ENCODE measurements around the gene TMEM117.

TMEM117 gene

DNA sequence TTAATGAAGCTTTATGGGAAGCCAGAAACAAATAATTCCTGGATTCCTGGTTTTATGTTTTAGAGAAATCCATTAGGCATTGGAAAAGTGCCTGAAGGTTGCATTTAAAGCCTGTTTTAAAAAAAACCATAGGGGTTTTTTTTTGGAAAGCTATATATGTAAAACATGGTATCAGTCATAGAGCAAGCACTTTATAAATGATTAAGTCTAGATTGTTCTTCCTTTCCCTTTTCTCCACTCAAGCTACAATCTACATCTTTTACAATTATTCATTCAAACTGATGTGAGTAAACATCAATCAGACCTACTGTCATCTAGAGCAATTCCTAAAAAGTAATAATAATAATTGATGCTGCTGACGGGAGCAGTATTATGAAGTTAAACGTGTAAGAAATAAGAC is 500.7 kb downstream of the TMEM117 start:
- Histone ChIP-seq H3K27me3 (no peaks in the 10 kb centered on the region), H3K9me3 (no peaks in the 10 kb centered on the region), H3K4me3 (no peak overlapping the region), H3K27ac (no peak overlapping the region), H3K4me1 (no peaks in the 10 kb centered on the region), H3K36me3 (no peaks in the 10 kb centered on the region)
- TF ChIP-seq, protein P1, sequence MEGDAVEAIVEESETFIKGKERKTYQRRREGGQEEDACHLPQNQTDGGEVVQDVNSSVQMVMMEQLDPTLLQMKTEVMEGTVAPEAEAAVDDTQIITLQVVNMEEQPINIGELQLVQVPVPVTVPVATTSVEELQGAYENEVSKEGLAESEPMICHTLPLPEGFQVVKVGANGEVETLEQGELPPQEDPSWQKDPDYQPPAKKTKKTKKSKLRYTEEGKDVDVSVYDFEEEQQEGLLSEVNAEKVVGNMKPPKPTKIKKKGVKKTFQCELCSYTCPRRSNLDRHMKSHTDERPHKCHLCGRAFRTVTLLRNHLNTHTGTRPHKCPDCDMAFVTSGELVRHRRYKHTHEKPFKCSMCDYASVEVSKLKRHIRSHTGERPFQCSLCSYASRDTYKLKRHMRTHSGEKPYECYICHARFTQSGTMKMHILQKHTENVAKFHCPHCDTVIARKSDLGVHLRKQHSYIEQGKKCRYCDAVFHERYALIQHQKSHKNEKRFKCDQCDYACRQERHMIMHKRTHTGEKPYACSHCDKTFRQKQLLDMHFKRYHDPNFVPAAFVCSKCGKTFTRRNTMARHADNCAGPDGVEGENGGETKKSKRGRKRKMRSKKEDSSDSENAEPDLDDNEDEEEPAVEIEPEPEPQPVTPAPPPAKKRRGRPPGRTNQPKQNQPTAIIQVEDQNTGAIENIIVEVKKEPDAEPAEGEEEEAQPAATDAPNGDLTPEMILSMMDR (IDR thresholded peaks at IDR 0.05) = no peak
- intact Hi-C loops (cut with DNase I; ENCODE audit: low total_unique reads) = no loop called here
- no peak for DNase-seq

DNA sequence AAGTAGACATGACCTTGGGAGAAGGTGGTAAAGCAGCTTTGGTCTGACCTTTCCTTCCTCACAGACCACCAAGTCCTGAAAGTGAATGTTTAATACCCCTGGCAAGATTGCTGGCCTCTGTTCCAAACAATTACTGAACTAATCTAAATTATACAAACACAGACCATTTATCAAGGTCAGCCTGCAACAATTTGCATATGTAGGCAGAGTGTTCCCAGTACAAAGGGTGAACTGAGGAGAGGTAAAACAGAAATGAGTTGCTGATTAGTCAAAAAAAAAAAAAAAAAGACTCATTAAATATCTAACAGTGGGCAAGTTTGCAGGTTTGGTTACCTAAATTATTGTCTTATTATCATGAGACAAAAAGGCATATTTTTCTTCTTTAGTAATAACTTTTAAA is 506.5 kb downstream of the TMEM117 start:
- intact Hi-C loops (cut with DNase I; ENCODE audit: low total_unique reads) = no loop called here
- no peak for DNase-seq
- H3K27me3 ChIP-seq = no peaks in the 10 kb centered on the region
- no peaks in the 10 kb centered on the region for H3K4me1 ChIP-seq
- no peaks in the 10 kb centered on the region for H3K36me3 ChIP-seq
- H3K27ac ChIP-seq = no peak overlapping the region
- H3K9me3 ChIP-seq = no peaks in the 10 kb centered on the region
- no peak overlapping the region for H3K4me3 ChIP-seq
- TF ChIP-seq, protein P1 (IDR thresholded peaks at IDR 0.05) = no peak

DNA sequence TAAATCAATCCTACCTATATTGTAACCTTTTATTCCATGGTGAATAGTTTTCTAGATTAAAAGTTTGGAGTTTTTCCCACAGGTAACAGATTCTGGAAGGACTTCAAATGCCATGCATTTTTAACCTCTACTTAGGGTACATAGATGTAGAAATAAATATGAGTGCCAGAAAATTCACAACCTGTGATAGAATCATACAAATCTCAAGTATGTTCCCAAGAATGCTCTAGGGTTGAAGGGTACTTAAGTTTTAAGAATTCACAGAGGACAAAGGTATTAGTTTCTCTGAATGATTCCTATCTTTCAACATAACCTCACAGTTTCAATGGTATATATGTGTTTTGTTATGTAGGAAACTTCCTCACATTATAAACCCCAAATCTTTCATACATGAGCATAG is 511.3 kb downstream of the TMEM117 start:
- no peak for DNase-seq
- intact Hi-C loops (cut with DNase I; ENCODE audit: low total_unique reads) = no loop called here

GRCh38 chr12:44357494-44357893 is 521.6 kb downstream of the TMEM117 start:
- DNase-seq = no peak
- intact Hi-C loops (cut with DNase I; ENCODE audit: low total_unique reads) = no loop called here
- H3K9me3 ChIP-seq = no peaks in the 10 kb centered on the region
- TF ChIP-seq, protein P1 (IDR thresholded peaks at IDR 0.05) = no peak
- H3K4me1 ChIP-seq = no peaks in the 10 kb centered on the region
- no peak overlapping the region for H3K27ac ChIP-seq
- no peaks in the 10 kb centered on the region for H3K27me3 ChIP-seq
- H3K4me3 ChIP-seq = no peak overlapping the region
- no peaks in the 10 kb centered on the region for H3K36me3 ChIP-seq

More for the DNA sequence above, 511.3 kb downstream of the TMEM117 start:
- TF ChIP-seq, protein P1 (IDR thresholded peaks at IDR 0.05) = no peak
- no peak overlapping the region for H3K4me3 ChIP-seq
- H3K4me1 ChIP-seq = no peaks in the 10 kb centered on the region
- H3K9me3 ChIP-seq = no peaks in the 10 kb centered on the region
- no peaks in the 10 kb centered on the region for H3K27me3 ChIP-seq
- no peak overlapping the region for H3K27ac ChIP-seq
- H3K36me3 ChIP-seq = no peaks in the 10 kb centered on the region

DNA sequence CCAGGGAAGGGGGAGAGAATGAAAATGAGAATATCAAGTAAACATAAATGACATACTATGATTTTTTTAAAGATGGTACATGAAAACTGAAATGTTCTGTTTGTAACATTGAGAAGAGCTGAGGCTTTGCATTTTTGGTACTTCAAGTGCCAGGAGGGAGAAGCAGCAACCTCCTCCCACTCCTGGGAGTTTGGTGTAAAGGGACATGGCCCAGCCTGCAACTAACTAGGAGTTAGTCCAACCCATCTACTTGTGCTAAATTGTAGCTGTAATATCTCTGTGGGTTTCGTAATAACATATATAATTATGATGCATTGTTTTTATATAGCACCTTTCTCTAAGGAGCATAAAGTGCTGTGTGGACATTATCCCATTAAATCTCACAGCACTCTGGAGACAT is 522.8 kb downstream of the TMEM117 start:
- Histone ChIP-seq H3K27me3 (no peaks in the 10 kb centered on the region), H3K36me3 (no peaks in the 10 kb centered on the region), H3K9me3 (no peaks in the 10 kb centered on the region), H3K27ac (no peak overlapping the region), H3K4me3 (no peak overlapping the region), H3K4me1 (no peaks in the 10 kb centered on the region)
- intact Hi-C loops (cut with DNase I; ENCODE audit: low total_unique reads) = no loop called here
- no peak for DNase-seq
- TF ChIP-seq, protein P1 (IDR thresholded peaks at IDR 0.05) = no peak

DNA sequence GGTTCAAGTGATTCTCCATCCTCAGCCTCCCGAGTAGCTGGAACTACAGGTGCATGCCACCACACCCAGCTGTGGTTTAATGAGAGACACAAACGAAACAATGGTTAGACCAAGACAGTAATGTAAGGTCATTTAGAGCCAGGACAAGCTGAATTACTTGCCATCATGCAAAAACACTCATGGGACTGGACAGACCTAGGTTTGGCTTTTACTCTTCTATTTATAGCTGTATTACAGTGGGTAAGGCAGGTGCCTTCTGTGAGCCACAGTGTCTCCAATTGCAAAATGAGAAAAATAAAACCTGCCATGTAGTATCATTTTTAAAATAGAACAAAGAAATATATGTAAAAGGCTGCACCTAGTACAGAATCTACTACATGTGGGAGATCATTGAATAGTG is 527.1 kb downstream of the TMEM117 start:
- no peaks in the 10 kb centered on the region for H3K27me3 ChIP-seq
- H3K4me3 ChIP-seq = no peak overlapping the region
- no peak for DNase-seq
- intact Hi-C loops (cut with DNase I; ENCODE audit: low total_unique reads) = no loop called here
- H3K4me1 ChIP-seq = peaks cover 0 to 1% (median 0%) of the 10 kb centered on the region in 4 donors
- H3K27ac ChIP-seq = no peak overlapping the region
- H3K9me3 ChIP-seq = no peaks in the 10 kb centered on the region
- H3K36me3 ChIP-seq = no peaks in the 10 kb centered on the region
- TF ChIP-seq, protein P1 (IDR thresholded peaks at IDR 0.05) = no peak
